SHP77 treated with DMSO at 0.1 percent for 48 hours (cell line): ENCODE data around the gene DDX39A.

Source experiments
- DNase-seq: peaks from one replicate; lab custom pipeline; 2025; lab: John Stamatoyannopoulos, UW

The DDX39A gene

GRCh38 chr19:14363183-14364097 lies 55.7 kb downstream of the DDX39A start:
- no peak for DNase-seq

- no peak for DNase-seq
Measured at GRCh38 chr19:14361824-14362223, 57.3 kb downstream of the DDX39A start.
